Measurements from ENCODE around the gene DBF4.
"Not testable (repeated sequence)": the region's sequence is repeated elsewhere in the genome, so short reads cannot be mapped to it uniquely, and the experiment has no call there.

Gene DBF4

GRCh38 chr7:87872346-87872745 lies 3.9 kb upstream of the DBF4 start:
- Histone ChIP-seq H3K36me3 (ENCODE audit: insufficient read depth) (no peaks in the 10 kb centered on the region), H3K4me2 (no peak overlapping the region), H3K9ac (no peak overlapping the region), H2AFZ (ENCODE audit: low read depth) (no peak overlapping the region), H3K79me2 (ENCODE audit: insufficient read depth, low read depth) (peaks cover 72% of the 10 kb centered on the region), H4K20me1 (ENCODE audit: insufficient read depth) (no peaks in the 10 kb centered on the region), H3K27me3 (ENCODE audit: insufficient read depth, low read depth) (no peaks in the 10 kb centered on the region), H3K4me1 (ENCODE audit: low read depth, poor library complexity, severe bottlenecking) (peaks cover 12% of the 10 kb centered on the region), H3K27ac (no peak overlapping the region), H3K4me3 (IDR thresholded peaks at IDR 0.05; ENCODE audit: insufficient read depth, low read depth, low read length) (no peak overlapping the region)
- TF ChIP-seq, protein P1, sequence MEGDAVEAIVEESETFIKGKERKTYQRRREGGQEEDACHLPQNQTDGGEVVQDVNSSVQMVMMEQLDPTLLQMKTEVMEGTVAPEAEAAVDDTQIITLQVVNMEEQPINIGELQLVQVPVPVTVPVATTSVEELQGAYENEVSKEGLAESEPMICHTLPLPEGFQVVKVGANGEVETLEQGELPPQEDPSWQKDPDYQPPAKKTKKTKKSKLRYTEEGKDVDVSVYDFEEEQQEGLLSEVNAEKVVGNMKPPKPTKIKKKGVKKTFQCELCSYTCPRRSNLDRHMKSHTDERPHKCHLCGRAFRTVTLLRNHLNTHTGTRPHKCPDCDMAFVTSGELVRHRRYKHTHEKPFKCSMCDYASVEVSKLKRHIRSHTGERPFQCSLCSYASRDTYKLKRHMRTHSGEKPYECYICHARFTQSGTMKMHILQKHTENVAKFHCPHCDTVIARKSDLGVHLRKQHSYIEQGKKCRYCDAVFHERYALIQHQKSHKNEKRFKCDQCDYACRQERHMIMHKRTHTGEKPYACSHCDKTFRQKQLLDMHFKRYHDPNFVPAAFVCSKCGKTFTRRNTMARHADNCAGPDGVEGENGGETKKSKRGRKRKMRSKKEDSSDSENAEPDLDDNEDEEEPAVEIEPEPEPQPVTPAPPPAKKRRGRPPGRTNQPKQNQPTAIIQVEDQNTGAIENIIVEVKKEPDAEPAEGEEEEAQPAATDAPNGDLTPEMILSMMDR (conservative IDR thresholded peaks at IDR 0.05; ENCODE audit: low read depth, low read length), result no peak

DNA sequence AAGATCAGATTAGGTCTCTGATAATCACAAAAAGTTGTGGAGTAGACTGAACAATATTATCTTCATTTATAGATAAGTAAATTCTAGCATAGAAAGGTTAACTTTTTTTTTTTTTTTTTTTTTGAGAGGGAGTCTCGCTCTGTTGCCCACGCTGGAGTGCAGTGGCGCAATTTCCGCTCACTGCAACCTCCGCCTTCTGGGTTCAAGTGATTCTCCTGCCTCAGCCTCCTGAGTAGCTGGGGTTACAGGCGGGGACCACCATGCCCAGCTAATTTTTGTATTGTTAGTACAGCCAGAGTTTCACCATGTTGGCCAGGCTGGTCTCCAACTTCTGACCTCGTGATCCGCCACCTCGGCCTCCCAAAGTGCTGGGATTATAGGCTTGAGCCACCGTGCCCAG lies 3.0 kb upstream of the DBF4 start:
- H4K20me1 ChIP-seq (ENCODE audit: insufficient read depth); H2AFZ ChIP-seq (ENCODE audit: low read depth); H3K4me2 ChIP-seq; H3K9ac ChIP-seq; H3K4me3 ChIP-seq (IDR thresholded peaks at IDR 0.05; ENCODE audit: insufficient read depth, low read depth, low read length); H3K27me3 ChIP-seq (ENCODE audit: insufficient read depth, low read depth); H3K36me3 ChIP-seq (ENCODE audit: insufficient read depth); H3K27ac ChIP-seq: not testable (repeated sequence)
- peaks cover 15% of the 10 kb centered on the region for H3K4me1 ChIP-seq (ENCODE audit: low read depth, poor library complexity, severe bottlenecking)
- peaks cover 82% of the 10 kb centered on the region for H3K79me2 ChIP-seq (ENCODE audit: insufficient read depth, low read depth)

GRCh38 chr7:87874066-87874465 lies 2.2 kb upstream of the DBF4 start:
- Histone ChIP-seq H3K9ac (no peak overlapping the region), H4K20me1 (ENCODE audit: insufficient read depth) (no peaks in the 10 kb centered on the region), H2AFZ (ENCODE audit: low read depth) (no peak overlapping the region), H3K27ac (no peak overlapping the region), H3K4me1 (ENCODE audit: low read depth, poor library complexity, severe bottlenecking) (peaks cover 23% of the 10 kb centered on the region), H3K4me2 (peak overlapping the region; percentile 73), H3K4me3 (IDR thresholded peaks at IDR 0.05; ENCODE audit: insufficient read depth, low read depth, low read length) (no peak overlapping the region), H3K79me2 (ENCODE audit: insufficient read depth, low read depth) (peaks cover 86% of the 10 kb centered on the region), H3K27me3 (ENCODE audit: insufficient read depth, low read depth) (no peaks in the 10 kb centered on the region), H3K36me3 (ENCODE audit: insufficient read depth) (no peaks in the 10 kb centered on the region; the same call in 1 of the 2 replicates)
- TF ChIP-seq, protein P1 (conservative IDR thresholded peaks at IDR 0.05; ENCODE audit: low read depth, low read length), result no peak

DNA sequence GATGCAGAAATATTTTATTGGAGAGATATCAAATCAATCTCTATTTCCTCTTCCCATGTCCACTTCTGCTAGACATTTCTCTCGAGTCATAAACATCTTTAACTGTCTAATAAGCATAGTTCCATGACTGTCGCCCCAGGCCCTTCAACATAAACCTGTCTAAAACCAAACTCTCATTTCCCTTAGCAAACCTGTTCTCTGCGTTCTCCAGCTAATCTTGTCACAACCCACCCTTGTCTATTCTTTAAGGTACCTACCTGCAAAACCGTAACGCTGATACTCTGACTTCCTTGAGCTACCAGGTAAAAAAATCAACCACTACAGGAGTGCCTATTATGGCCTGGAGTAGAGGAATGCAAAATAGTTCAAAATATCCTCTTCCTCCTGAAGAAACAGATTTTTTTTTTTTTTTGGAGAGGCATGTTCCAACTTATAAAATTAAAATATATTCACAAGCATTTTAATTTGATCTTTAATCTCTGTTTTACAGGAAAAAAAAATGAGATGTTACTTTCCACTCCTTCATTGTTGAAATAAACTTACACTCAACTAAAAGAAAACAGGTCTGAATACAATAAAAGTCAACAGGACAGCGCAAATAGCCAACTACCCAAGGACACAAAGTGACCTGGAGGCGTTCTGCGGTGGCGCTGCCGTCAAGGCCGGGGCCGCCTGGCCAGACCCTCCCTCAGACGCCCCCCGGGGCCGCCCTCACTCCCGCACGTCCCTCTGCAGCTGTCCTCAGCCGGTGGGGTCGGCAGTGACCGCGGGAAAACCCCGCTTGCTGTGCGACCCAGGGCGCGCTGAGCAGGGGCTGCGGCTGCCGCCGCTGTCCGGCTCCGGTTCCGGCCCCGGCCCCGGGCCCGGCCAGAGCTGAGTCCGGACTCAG lies 898 bp upstream of the DBF4 start:
- Histone ChIP-seq H2AFZ (ENCODE audit: low read depth) (peak overlapping the region; percentile 75), H3K27me3 (ENCODE audit: insufficient read depth, low read depth) (no peaks in the 10 kb centered on the region), H3K4me1 (ENCODE audit: low read depth, poor library complexity, severe bottlenecking) (peaks cover 36% of the 10 kb centered on the region), H4K20me1 (ENCODE audit: insufficient read depth) (no peaks in the 10 kb centered on the region), H3K4me3 (IDR thresholded peaks at IDR 0.05; ENCODE audit: insufficient read depth, low read depth, low read length) (peak overlapping the region; percentile 48), H3K36me3 (ENCODE audit: insufficient read depth) (no peaks in the 10 kb centered on the region; the same call in 1 of the 2 replicates), H3K27ac (peak overlapping the region; percentile 95), H3K9ac (peak overlapping the region; percentile 84), H3K79me2 (ENCODE audit: insufficient read depth, low read depth) (peaks cover 89% of the 10 kb centered on the region), H3K4me2 (peak overlapping the region; percentile 73)
- TF ChIP-seq, protein P1 (conservative IDR thresholded peaks at IDR 0.05; ENCODE audit: low read depth, low read length), result no peak

GRCh38 chr7:87876869-87877234 lies 559 bp downstream of the DBF4 start:
- peak overlapping the region; percentile 95 for H3K27ac ChIP-seq
- peaks cover 50% of the 10 kb centered on the region for H3K4me1 ChIP-seq (ENCODE audit: low read depth, poor library complexity, severe bottlenecking)
- TF ChIP-seq, protein P1 (conservative IDR thresholded peaks at IDR 0.05; ENCODE audit: low read depth, low read length), result no peak
- no peaks in the 10 kb centered on the region for H3K27me3 ChIP-seq (ENCODE audit: insufficient read depth, low read depth)
- peak overlapping the region; percentile 91 for H3K9ac ChIP-seq
- peak overlapping the region; percentile 59 for H3K4me2 ChIP-seq
- peaks cover 90% of the 10 kb centered on the region for H3K79me2 ChIP-seq (ENCODE audit: insufficient read depth, low read depth)
- H4K20me1 ChIP-seq (ENCODE audit: insufficient read depth), result 0 out of 2 replicates have a peak, but pooled peaks cover 5% of the 10 kb centered on the region
- H3K4me3 ChIP-seq (IDR thresholded peaks at IDR 0.05; ENCODE audit: insufficient read depth, low read depth, low read length), result no peak overlapping the region
- no peaks in the 10 kb centered on the region; the same call in 1 of the 2 replicates for H3K36me3 ChIP-seq (ENCODE audit: insufficient read depth)
- peak overlapping the region; percentile 78 for H2AFZ ChIP-seq (ENCODE audit: low read depth)

Data from KMS-11 (cell line).